CD4-positive, alpha-beta T cell (primary cell): ENCODE measurements around the gene CACNG6. TPM values are rescaled to one million over a fixed set of nuclear protein-coding genes. Genes with fewer than 3 reads are reported as not detected.
"Not testable (repeated sequence)": the region's sequence is repeated elsewhere in the genome, so short reads cannot be mapped to it uniquely, and the experiment has no call there.

ENCODE experiments used
- ATAC-seq: fragments of 200-7000 bp; cut with Tn5 transposase; one replicate; pipeline ENCODE4 v1.10.0; 2022; ENCODE audit warnings: mild to moderate bottlenecking; ENCODE audit not compliant: poor library complexity
- CTCF ChIA-PET: fragments of 350-600 bp; sonication (Branson Sonifier 250); formaldehyde crosslinking; loops from one replicate; lab custom pipeline; 2021; ENCODE audit warnings: antibody characterized with exemption, inconsistent platforms; lab: Charles Lee
- POLR2A ChIA-PET: fragments of 350-600 bp; sonication (Branson Sonifier 250); formaldehyde crosslinking; loops from one replicate; lab custom pipeline; 2021; ENCODE audit warnings: antibody characterized with exemption, inconsistent platforms; lab: Charles Lee
- DNase-seq, 14 experiments: peaks; one replicate each; pipeline ENCODE4 v3.0.0-alpha.2; 2013 to 2020; ENCODE audit warnings: mixed read lengths in 2 of 14
- H3K27ac ChIP-seq, 2 donors: one replicate each; pipeline versions ENCODE4 v1.5.1 to v1.7.0; 2013; ENCODE audit warnings: low read length in 2 of 2, low read depth in 1 of 2, mild to moderate bottlenecking in 1 of 2
- H3K27me3 ChIP-seq, 2 experiments: 1 replicate in 1 of 2; 2 replicates in 1 of 2; pipeline versions ENCODE4 v1.6.1 to v1.7.0; 2013; ENCODE audit warnings: low read length in 2 of 2, control low read depth in 1 of 2, mild to moderate bottlenecking in 1 of 2, moderate library complexity in 1 of 2; ENCODE audit not compliant: insufficient read depth in 2 of 2, control insufficient read depth in 1 of 2
- H3K36me3 ChIP-seq: one replicate; pipeline ENCODE4 v1.6.1; 2013; ENCODE audit warnings: low read length, control low read depth; ENCODE audit not compliant: insufficient read depth
- H3K4me1 ChIP-seq: one replicate; pipeline ENCODE4 v1.6.1; 2013; ENCODE audit warnings: low read length, control low read depth; ENCODE audit not compliant: insufficient read depth
- H3K4me3 ChIP-seq: one replicate; pipeline ENCODE4 v1.5.1; 2013; ENCODE audit warnings: mild to moderate bottlenecking, low read length, moderate library complexity
- H3K9me3 ChIP-seq, 2 experiments: 1 replicate in 1 of 2; 2 replicates in 1 of 2; pipeline versions ENCODE4 v1.6.1 to v1.7.0; 2013; ENCODE audit warnings: low read length in 2 of 2, mild to moderate bottlenecking in 2 of 2, control low read depth in 1 of 2, moderate library complexity in 1 of 2; ENCODE audit not compliant: control insufficient read depth in 1 of 2, insufficient read depth in 1 of 2
- H3K27ac Mint-ChIP-seq: one replicate; pipeline ENCODE4 v1.8.0; 2020; ENCODE audit warnings: mixed read lengths
- H3K27me3 Mint-ChIP-seq: one replicate; pipeline ENCODE4 v1.8.0; 2021; ENCODE audit warnings: mixed read lengths
- H3K36me3 Mint-ChIP-seq: one replicate; pipeline ENCODE4 v1.8.0; 2021; ENCODE audit warnings: low read depth, mixed read lengths
- H3K4me1 Mint-ChIP-seq: one replicate; pipeline ENCODE4 v1.8.0; 2021; ENCODE audit warnings: low read depth, mixed read lengths
- H3K4me3 Mint-ChIP-seq: one replicate; pipeline ENCODE4 v1.8.0; 2020; ENCODE audit warnings: mild to moderate bottlenecking, mixed read lengths
- H3K9me3 Mint-ChIP-seq: one replicate; pipeline ENCODE4 v1.8.0; 2020; ENCODE audit warnings: mixed read lengths
- intact Hi-C, 2 experiments: fragments of 100-400 bp; cut with DNase I in 1 of 2; cut with micrococcal nuclease in 1 of 2; formaldehyde crosslinking; loops; one replicate each; pipeline versions ENCODE4 v1.15.1 to v1.9.0; 2023 to 2025; cut with DNase I, micrococcal nuclease
- total RNA-seq, 174 experiments: library from RNA in 2 of 174; stranded (reverse) in 2 of 174; gene quantifications; one replicate each; pipeline ENCODE4 v1.2.3 and lab custom pipeline; 2021 to 2026
- TF ChIP-seq, protein P1 (sequence below): fragments of 200-600 bp; IDR thresholded peaks from one replicate; pipeline ENCODE4 v1.8.0; 2022; ENCODE audit warnings: antibody characterized with exemption, mild to moderate bottlenecking

CACNG6 gene
- total RNA-seq, 2 experiments from 2014 or later, result not detected

- Histone ChIP-seq H3K4me3 (no peak overlapping the region), H3K27ac (no peak overlapping the region), H3K4me1 (no peaks in the 10 kb centered on the region), H3K9me3 (peaks cover 0 to 11% of the 10 kb centered on the region in 2 experiments), H3K27me3 (peaks cover 15 to 22% of the 10 kb centered on the region in 2 experiments), H3K36me3 (no peaks in the 10 kb centered on the region)
- CTCF ChIA-PET, result no interaction called here
- TF ChIP-seq, protein P1, sequence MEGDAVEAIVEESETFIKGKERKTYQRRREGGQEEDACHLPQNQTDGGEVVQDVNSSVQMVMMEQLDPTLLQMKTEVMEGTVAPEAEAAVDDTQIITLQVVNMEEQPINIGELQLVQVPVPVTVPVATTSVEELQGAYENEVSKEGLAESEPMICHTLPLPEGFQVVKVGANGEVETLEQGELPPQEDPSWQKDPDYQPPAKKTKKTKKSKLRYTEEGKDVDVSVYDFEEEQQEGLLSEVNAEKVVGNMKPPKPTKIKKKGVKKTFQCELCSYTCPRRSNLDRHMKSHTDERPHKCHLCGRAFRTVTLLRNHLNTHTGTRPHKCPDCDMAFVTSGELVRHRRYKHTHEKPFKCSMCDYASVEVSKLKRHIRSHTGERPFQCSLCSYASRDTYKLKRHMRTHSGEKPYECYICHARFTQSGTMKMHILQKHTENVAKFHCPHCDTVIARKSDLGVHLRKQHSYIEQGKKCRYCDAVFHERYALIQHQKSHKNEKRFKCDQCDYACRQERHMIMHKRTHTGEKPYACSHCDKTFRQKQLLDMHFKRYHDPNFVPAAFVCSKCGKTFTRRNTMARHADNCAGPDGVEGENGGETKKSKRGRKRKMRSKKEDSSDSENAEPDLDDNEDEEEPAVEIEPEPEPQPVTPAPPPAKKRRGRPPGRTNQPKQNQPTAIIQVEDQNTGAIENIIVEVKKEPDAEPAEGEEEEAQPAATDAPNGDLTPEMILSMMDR, result no peak
- no peak overlapping the region for H3K27ac Mint-ChIP-seq
- H3K9me3 Mint-ChIP-seq, result no peaks in the 10 kb centered on the region
- intact Hi-C loops, result no loop called here
- no peaks in the 10 kb centered on the region for H3K4me1 Mint-ChIP-seq
- peaks cover 63% of the 10 kb centered on the region for H3K27me3 Mint-ChIP-seq
- ATAC-seq (no peak), DNase-seq (no peak)
- POLR2A ChIA-PET, result no interaction called here
- no peak overlapping the region for H3K4me3 Mint-ChIP-seq
- no peaks in the 10 kb centered on the region for H3K36me3 Mint-ChIP-seq
Observed at GRCh38 chr19:53947624-53948023, 43.8 kb upstream of the CACNG6 start.

DNA sequence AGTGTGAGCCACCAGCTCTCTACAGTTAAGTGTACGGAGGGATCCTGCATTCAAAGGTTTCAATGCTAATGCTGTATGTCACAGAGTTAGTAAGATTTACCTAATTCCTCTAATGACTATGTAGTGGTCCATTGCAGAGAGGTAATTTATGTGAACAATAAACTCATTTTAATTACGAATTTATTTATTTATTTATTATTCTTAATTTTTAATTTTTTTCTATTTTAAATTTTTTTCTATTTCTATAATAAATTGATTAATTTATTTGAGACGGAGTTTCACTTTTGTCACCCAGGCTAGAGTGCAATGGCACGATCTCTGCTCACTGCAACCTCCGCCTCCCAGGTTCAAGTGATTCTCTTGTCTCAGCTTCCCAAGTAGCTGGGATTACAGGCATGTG is 42.8 kb upstream of the CACNG6 start:
- ATAC-seq, POLR2A ChIA-PET, H3K4me1 Mint-ChIP-seq, H3K4me3 Mint-ChIP-seq, H3K36me3 ChIP-seq, H3K9me3 ChIP-seq, H3K4me3 ChIP-seq, H3K9me3 Mint-ChIP-seq, H3K4me1 ChIP-seq, H3K36me3 Mint-ChIP-seq, H3K27ac Mint-ChIP-seq, intact Hi-C loops, H3K27ac ChIP-seq, DNase-seq: not testable (repeated sequence)
- CTCF ChIA-PET, result interaction anchor here (0.7 kb wide), 1 partner anchor 30 kb away, joined by 3 read pairs; no protein-coding TSS in a partner anchor
- H3K27me3 ChIP-seq, result peaks cover 8 to 15% of the 10 kb centered on the region in 2 experiments
- H3K27me3 Mint-ChIP-seq, result peaks cover 60% of the 10 kb centered on the region

GRCh38 chr19:53951436-53951835 is 40.0 kb upstream of the CACNG6 start:
- H3K27me3 ChIP-seq, result peaks cover 9 to 18% of the 10 kb centered on the region in 2 experiments
- peaks cover 0 to 5% of the 10 kb centered on the region in 2 experiments for H3K9me3 ChIP-seq
- ATAC-seq (no peak), DNase-seq (no peak)
- Mint-ChIP-seq H3K4me1 (no peaks in the 10 kb centered on the region), H3K36me3 (no peaks in the 10 kb centered on the region), H3K27me3 (peaks cover 51% of the 10 kb centered on the region), H3K27ac (no peak overlapping the region), H3K4me3 (no peak overlapping the region), H3K9me3 (peaks cover 1% of the 10 kb centered on the region)
- TF ChIP-seq, protein P1, result no peak
- intact Hi-C loops, result no loop called here
- H3K27ac ChIP-seq, result no peak overlapping the region
- no peaks in the 10 kb centered on the region for H3K4me1 ChIP-seq
- POLR2A ChIA-PET, result no interaction called here
- no peaks in the 10 kb centered on the region for H3K36me3 ChIP-seq
- H3K4me3 ChIP-seq, result no peak overlapping the region
- CTCF ChIA-PET, result no interaction called here

GRCh38 chr19:53951947-53952346 is 39.5 kb upstream of the CACNG6 start:
- CTCF ChIA-PET, result no interaction called here
- Histone ChIP-seq H3K36me3 (no peaks in the 10 kb centered on the region), H3K27me3 (peaks cover 13 to 22% of the 10 kb centered on the region in 2 experiments), H3K4me3 (no peak overlapping the region), H3K9me3 (peaks cover 0 to 5% of the 10 kb centered on the region in 2 experiments), H3K27ac (no peak overlapping the region), H3K4me1 (no peaks in the 10 kb centered on the region)
- H3K36me3 Mint-ChIP-seq, result no peaks in the 10 kb centered on the region
- POLR2A ChIA-PET, result no interaction called here
- H3K27ac Mint-ChIP-seq, result no peak overlapping the region
- ATAC-seq, result no peak
- H3K4me3 Mint-ChIP-seq, result no peak overlapping the region
- no peak for DNase-seq
- intact Hi-C loops, result no loop called here
- TF ChIP-seq, protein P1, result no peak
- peaks cover 1% of the 10 kb centered on the region for H3K9me3 Mint-ChIP-seq
- no peaks in the 10 kb centered on the region for H3K4me1 Mint-ChIP-seq
- H3K27me3 Mint-ChIP-seq, result peaks cover 51% of the 10 kb centered on the region
